Smooth muscle cell (in vitro differentiated cells): ENCODE data around the gene THBS1. TPM values are rescaled to one million over a fixed set of nuclear protein-coding genes. Genes with fewer than 3 reads are reported as not detected.

ENCODE experiments used
- DNase-seq: peaks from one replicate; lab custom pipeline; 2025; ENCODE audit not compliant: unreplicated experiment; lab: John Stamatoyannopoulos, UW
- H2AFZ ChIP-seq: fragments of 200-600 bp; sonication (generic); 2 replicates; pipeline ENCODE4 v1.6.0; 2016; ENCODE audit warnings: antibody characterized with exemption, low read depth, mild to moderate bottlenecking
- H3F3A ChIP-seq: fragments of 200-600 bp; sonication (generic); 2 replicates; pipeline ENCODE4 v1.6.0; 2017; ENCODE audit warnings: antibody characterized with exemption, low read depth
- H3K27ac ChIP-seq: fragments of 200-600 bp; sonication (generic); 2 replicates; pipeline ENCODE4 v1.5.1; 2016; ENCODE audit warnings: low read depth, mild to moderate bottlenecking
- H3K27me3 ChIP-seq: fragments of 200-600 bp; sonication (generic); 2 replicates; pipeline ENCODE4 v1.6.1; 2016; ENCODE audit warnings: low read depth, mild to moderate bottlenecking
- H3K36me3 ChIP-seq: fragments of 200-600 bp; sonication (generic); 2 replicates; pipeline ENCODE4 v1.5.1; 2016; ENCODE audit warnings: low read depth
- H3K4me1 ChIP-seq: fragments of 200-600 bp; sonication (generic); 2 replicates; pipeline ENCODE4 v1.5.1; 2016; ENCODE audit warnings: low read depth
- H3K4me2 ChIP-seq: fragments of 200-600 bp; sonication (generic); 2 replicates; pipeline ENCODE4 v1.6.0; 2016; ENCODE audit warnings: mild to moderate bottlenecking
- H3K4me3 ChIP-seq: fragments of 200-600 bp; sonication (generic); 2 replicates; pipeline ENCODE4 v1.5.1; 2016; ENCODE audit warnings: mild to moderate bottlenecking
- H3K79me2 ChIP-seq: fragments of 200-600 bp; sonication (generic); 2 replicates; pipeline ENCODE4 v1.6.0; 2016; ENCODE audit warnings: low read depth, mild to moderate bottlenecking
- H3K9ac ChIP-seq: fragments of 200-600 bp; sonication (generic); 2 replicates; pipeline ENCODE4 v1.6.0; 2016; ENCODE audit warnings: low read depth
- H3K9me3 ChIP-seq: fragments of 200-600 bp; sonication (generic); replicated peaks from 2 replicates; pipeline ENCODE4 v1.5.1; 2016; ENCODE audit warnings: low read depth
- H4K20me1 ChIP-seq: fragments of 200-600 bp; sonication (generic); 2 replicates; pipeline ENCODE4 v1.6.0; 2016; ENCODE audit warnings: low read depth
- CTCF ChIP-seq: fragments of 200-600 bp; sonication (generic); IDR thresholded peaks from 2 replicates; pipeline ENCODE4 v1.5.1; 2017; ENCODE audit warnings: borderline replicate concordance, mild to moderate bottlenecking, antibody characterized with exemption; ENCODE audit not compliant: insufficient read depth, poor library complexity, severe bottlenecking
- WGBS: methylation state at CpG from one replicate; pipeline ENCODE4 v1.1.7; 2016; ENCODE audit warnings: low lambda C conversion rate; 5-methylcytosine and 5-hydroxymethylcytosine counted together
- polyA plus RNA-seq: library from polyadenylated mRNA; unstranded; fragments of >200 nt; fragmentation: Nextera tagmentation; extraction: Ambion mirVana; gene quantifications from 2 replicates; pipeline ENCODE4 v1.2.1, GENCODE V29; 2016
- total RNA-seq: library from RNA; depleted of rRNA; stranded (reverse); fragments of >200 nt; gene quantifications from 2 replicates; pipeline ENCODE4 v1.2.3, GENCODE V29; 2014

Gene THBS1
- total and polyA plus RNA-seq, 2 experiments from 2014 or later, result 203 to 648 TPM

- H2AFZ ChIP-seq, result no peak overlapping the region
- DNase-seq, result no peak
- H3K36me3 ChIP-seq, result no peaks in the 10 kb centered on the region
- no peak overlapping the region for H3K9ac ChIP-seq
- WGBS, result 94% methylated on average over 1 of the region's 1 CpG
- H3K27ac ChIP-seq, result no peak overlapping the region
- H3K9me3 ChIP-seq, result peaks cover 10% of the 10 kb centered on the region
- no peaks in the 10 kb centered on the region for H3K27me3 ChIP-seq
- no peak overlapping the region for H3K4me2 ChIP-seq
- no peak for TF ChIP-seq CTCF
- H3K4me3 ChIP-seq, result no peak overlapping the region
- no peaks in the 10 kb centered on the region for H3K79me2 ChIP-seq
- no peaks in the 10 kb centered on the region for H4K20me1 ChIP-seq
- no peaks in the 10 kb centered on the region for H3F3A ChIP-seq
- no peaks in the 10 kb centered on the region for H3K4me1 ChIP-seq
Observed at GRCh38 chr15:39546842-39547241, 34.0 kb upstream of the THBS1 start.

GRCh38 chr15:39548561-39548960 lies 32.3 kb upstream of the THBS1 start:
- no peaks in the 10 kb centered on the region for H3K27me3 ChIP-seq
- no peak overlapping the region for H3K27ac ChIP-seq
- no peaks in the 10 kb centered on the region for H3K79me2 ChIP-seq
- no peaks in the 10 kb centered on the region for H3K36me3 ChIP-seq
- DNase-seq, result no peak
- no peak overlapping the region for H3K4me3 ChIP-seq
- no peaks in the 10 kb centered on the region for H4K20me1 ChIP-seq
- H3K9me3 ChIP-seq, result peaks cover 10% of the 10 kb centered on the region
- no peak overlapping the region for H2AFZ ChIP-seq
- H3K4me1 ChIP-seq, result no peaks in the 10 kb centered on the region
- H3F3A ChIP-seq, result no peaks in the 10 kb centered on the region
- no peak overlapping the region for H3K9ac ChIP-seq
- 91% methylated on average over 4 of the region's 4 CpGs for WGBS
- H3K4me2 ChIP-seq, result no peak overlapping the region
- no peak for TF ChIP-seq CTCF

GRCh38 chr15:39549912-39550311 lies 31.0 kb upstream of the THBS1 start:
- Histone ChIP-seq H3K79me2 (no peaks in the 10 kb centered on the region), H3F3A (no peaks in the 10 kb centered on the region)

More at GRCh38 chr15:39549912-39550311, 31.0 kb upstream of the THBS1 start:
- Histone ChIP-seq H2AFZ (no peak overlapping the region), H3K9me3 (peaks cover 10% of the 10 kb centered on the region), H4K20me1 (no peaks in the 10 kb centered on the region), H3K4me2 (no peak overlapping the region), H3K4me1 (no peaks in the 10 kb centered on the region), H3K4me3 (no peak overlapping the region), H3K27ac (no peak overlapping the region), H3K9ac (no peak overlapping the region), H3K36me3 (no peaks in the 10 kb centered on the region), H3K27me3 (no peaks in the 10 kb centered on the region)
- 95% methylated on average over 4 of the region's 4 CpGs for WGBS
- no peak for DNase-seq
- no peak for TF ChIP-seq CTCF
